SU-DHL-6 (cell line): ENCODE measurements around the gene GNGT1.
"Not testable (repeated sequence)": the region's sequence is repeated elsewhere in the genome, so short reads cannot be mapped to it uniquely, and the experiment has no call there.

ENCODE experiments used
- EZH2phosphoT487 ChIP-seq: fragments of 200-600 bp; sonication (generic), shearing (Covaris generic); conservative IDR thresholded peaks from 2 replicates; pipeline ENCODE4 v1.6.1; 2018; ENCODE audit warnings: mild to moderate bottlenecking, antibody characterized with exemption, low read length, moderate library complexity, mixed read lengths
- TF ChIP-seq, protein P1 (sequence below): fragments of 200-600 bp; sonication (generic); IDR thresholded peaks from one replicate; pipeline ENCODE4 v1.5.1; 2017; ENCODE audit warnings: antibody characterized with exemption, mild to moderate bottlenecking, low read length, moderate library complexity; ENCODE audit not compliant: insufficient read depth, poor library complexity, severe bottlenecking

- TF ChIP-seq, protein P1, sequence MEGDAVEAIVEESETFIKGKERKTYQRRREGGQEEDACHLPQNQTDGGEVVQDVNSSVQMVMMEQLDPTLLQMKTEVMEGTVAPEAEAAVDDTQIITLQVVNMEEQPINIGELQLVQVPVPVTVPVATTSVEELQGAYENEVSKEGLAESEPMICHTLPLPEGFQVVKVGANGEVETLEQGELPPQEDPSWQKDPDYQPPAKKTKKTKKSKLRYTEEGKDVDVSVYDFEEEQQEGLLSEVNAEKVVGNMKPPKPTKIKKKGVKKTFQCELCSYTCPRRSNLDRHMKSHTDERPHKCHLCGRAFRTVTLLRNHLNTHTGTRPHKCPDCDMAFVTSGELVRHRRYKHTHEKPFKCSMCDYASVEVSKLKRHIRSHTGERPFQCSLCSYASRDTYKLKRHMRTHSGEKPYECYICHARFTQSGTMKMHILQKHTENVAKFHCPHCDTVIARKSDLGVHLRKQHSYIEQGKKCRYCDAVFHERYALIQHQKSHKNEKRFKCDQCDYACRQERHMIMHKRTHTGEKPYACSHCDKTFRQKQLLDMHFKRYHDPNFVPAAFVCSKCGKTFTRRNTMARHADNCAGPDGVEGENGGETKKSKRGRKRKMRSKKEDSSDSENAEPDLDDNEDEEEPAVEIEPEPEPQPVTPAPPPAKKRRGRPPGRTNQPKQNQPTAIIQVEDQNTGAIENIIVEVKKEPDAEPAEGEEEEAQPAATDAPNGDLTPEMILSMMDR: not testable (repeated sequence)
- not testable (repeated sequence) for TF ChIP-seq EZH2phosphoT487
These were observed 9.0 kb downstream of the GNGT1 start for GRCh38 chr7:93915206-93915842.
